Activated CD4-positive, alpha-beta memory T cell treated with anti-CD3 and anti-CD28 coated beads, Interleukin-2, amount 10 ng/mL, durations not matched to agents 7 days and 5 days (primary cell): Measurements from ENCODE around the gene BABAM2. TPM values are rescaled to one million over a fixed set of nuclear protein-coding genes. Genes with fewer than 3 reads are reported as not detected.
A peak's percentile ranks its signal among the peaks of the same experiment; 100 is the strongest.

Experiments used
- CTCF ChIA-PET: fragments of 350-600 bp; sonication (Branson Sonifier 250); formaldehyde crosslinking; loops from one replicate; lab custom pipeline; 2021; ENCODE audit warnings: antibody characterized with exemption, inconsistent platforms; lab: Charles Lee
- POLR2A ChIA-PET: fragments of 350-600 bp; sonication (Branson Sonifier 250); formaldehyde crosslinking; loops from one replicate; lab custom pipeline; 2021; ENCODE audit warnings: antibody characterized with exemption; lab: Charles Lee
- DNase-seq: peaks from one replicate; pipeline ENCODE4 v3.0.0-alpha.2; 2020
- H3K27ac Mint-ChIP-seq: one replicate; pipeline ENCODE4 v1.8.0; 2021; ENCODE audit warnings: mild to moderate bottlenecking, mixed read lengths
- H3K27me3 Mint-ChIP-seq: one replicate; pipeline ENCODE4 v1.8.0; 2021; ENCODE audit warnings: mixed read lengths
- H3K36me3 Mint-ChIP-seq: one replicate; pipeline ENCODE4 v1.8.0; 2021; ENCODE audit warnings: low read depth, mixed read lengths
- H3K4me1 Mint-ChIP-seq: one replicate; pipeline ENCODE4 v1.8.0; 2021; ENCODE audit warnings: mixed read lengths
- H3K4me3 Mint-ChIP-seq: one replicate; pipeline ENCODE4 v1.8.0; 2021; ENCODE audit warnings: mild to moderate bottlenecking, mixed read lengths
- H3K9me3 Mint-ChIP-seq: one replicate; pipeline ENCODE4 v1.8.0; 2021; ENCODE audit warnings: mixed read lengths
- total RNA-seq, 2 experiments: library from RNA; stranded (reverse); gene quantifications; one replicate each; pipeline ENCODE4 v1.2.3, GENCODE V29; 2021

Gene BABAM2
- total RNA-seq, 2 experiments from 2014 or later = 51.4 to 56.6 TPM

- POLR2A ChIA-PET = no interaction called here
- H3K27me3 Mint-ChIP-seq = no peaks in the 10 kb centered on the region
- H3K4me3 Mint-ChIP-seq = no peak overlapping the region
- CTCF ChIA-PET = no interaction called here
- H3K27ac Mint-ChIP-seq = no peak overlapping the region
- H3K9me3 Mint-ChIP-seq = peaks cover 13% of the 10 kb centered on the region
- H3K36me3 Mint-ChIP-seq = peaks cover 7% of the 10 kb centered on the region
- H3K4me1 Mint-ChIP-seq = peaks cover 22% of the 10 kb centered on the region
- DNase-seq = no peak
Measured at GRCh38 chr2:27885234-27885633, 5.3 kb upstream of the BABAM2 start.

- peaks cover 24% of the 10 kb centered on the region for H3K4me1 Mint-ChIP-seq
- peaks cover 8% of the 10 kb centered on the region for H3K9me3 Mint-ChIP-seq
- no peak for DNase-seq
- H3K36me3 Mint-ChIP-seq = peaks cover 3% of the 10 kb centered on the region
- ChIA-PET POLR2A (interaction anchor here (0.6 to 1.4 kb wide), 2 partner anchors 22 to 75 kb away, joined by 3 read pairs; no protein-coding TSS in a partner anchor), CTCF (no interaction called here)
- H3K27ac Mint-ChIP-seq = no peak overlapping the region
- H3K4me3 Mint-ChIP-seq = no peak overlapping the region
- H3K27me3 Mint-ChIP-seq = no peaks in the 10 kb centered on the region
Measured at GRCh38 chr2:27885661-27886060, 4.9 kb upstream of the BABAM2 start.

- Mint-ChIP-seq H3K4me1 (peaks cover 29% of the 10 kb centered on the region), H3K27ac (no peak overlapping the region), H3K9me3 (peaks cover 8% of the 10 kb centered on the region), H3K27me3 (no peaks in the 10 kb centered on the region), H3K4me3 (no peak overlapping the region), H3K36me3 (peaks cover 9% of the 10 kb centered on the region)
- ChIA-PET CTCF (no interaction called here), POLR2A (interaction anchor here (1.4 kb wide), 1 partner anchor 74 kb away, joined by 3 read pairs; no protein-coding TSS in a partner anchor)
- DNase-seq = no peak
Measured at GRCh38 chr2:27886322-27886721, 4.2 kb upstream of the BABAM2 start.

GRCh38 chr2:27887111-27887510, 3.4 kb upstream of the BABAM2 start:
- Mint-ChIP-seq H3K27ac (no peak overlapping the region), H3K4me3 (no peak overlapping the region), H3K27me3 (no peaks in the 10 kb centered on the region), H3K9me3 (peaks cover 6% of the 10 kb centered on the region), H3K4me1 (peaks cover 37% of the 10 kb centered on the region), H3K36me3 (peaks cover 10% of the 10 kb centered on the region)
- ChIA-PET CTCF (no interaction called here), POLR2A (no interaction called here)
- no peak for DNase-seq

GRCh38 chr2:27887830-27888229, 2.7 kb upstream of the BABAM2 start:
- CTCF ChIA-PET = no interaction called here

GRCh38 chr2:27888790-27889189, 1.7 kb upstream of the BABAM2 start:
- Mint-ChIP-seq H3K9me3 (no peaks in the 10 kb centered on the region), H3K4me3 (no peak overlapping the region), H3K36me3 (peaks cover 10% of the 10 kb centered on the region), H3K27me3 (no peaks in the 10 kb centered on the region), H3K4me1 (peaks cover 50% of the 10 kb centered on the region), H3K27ac (no peak overlapping the region)
- ChIA-PET CTCF (no interaction called here), POLR2A (interaction anchor here (0.9 to 3.7 kb wide), 2 partner anchors 71 to 225 kb away, joined by 3 to 19 read pairs; partner anchors contain the start of genes SLC4A1AP and SUPT7L)
- no peak for DNase-seq

More at GRCh38 chr2:27887830-27888229, 2.7 kb upstream of the BABAM2 start:
- no peak for DNase-seq
- Mint-ChIP-seq H3K27me3 (no peaks in the 10 kb centered on the region), H3K4me1 (peaks cover 44% of the 10 kb centered on the region), H3K36me3 (peaks cover 10% of the 10 kb centered on the region), H3K4me3 (no peak overlapping the region), H3K9me3 (peaks cover under 1% of the 10 kb centered on the region), H3K27ac (no peak overlapping the region)
- POLR2A ChIA-PET = interaction anchor here (3.7 kb wide), 1 partner anchor 72 kb away, joined by 19 read pairs; no protein-coding TSS in a partner anchor

GRCh38 chr2:27889774-27890145, 769 bp upstream of the BABAM2 start:
- peak overlapping the region; percentile 98 for H3K27ac Mint-ChIP-seq
- H3K36me3 Mint-ChIP-seq = peaks cover 20% of the 10 kb centered on the region
- ChIA-PET POLR2A (interaction anchor here (0.7 to 3.7 kb wide), 21 partner anchors 12 to 520 kb away, joined by 3 to 19 read pairs (median 5); partner anchors contain the start of genes FOSL2, MRPL33, SLC4A1AP and SUPT7L), CTCF (interaction anchor here (1.6 kb wide), 1 partner anchor 503 kb away, joined by 4 read pairs; the partner anchor contains the start of gene FOSL2)
- H3K27me3 Mint-ChIP-seq = no peaks in the 10 kb centered on the region
- DNase-seq = no peak
- peak overlapping the region; percentile 93 for H3K4me3 Mint-ChIP-seq
- no peaks in the 10 kb centered on the region for H3K9me3 Mint-ChIP-seq
- H3K4me1 Mint-ChIP-seq = peaks cover 59% of the 10 kb centered on the region

- Mint-ChIP-seq H3K9me3 (no peaks in the 10 kb centered on the region), H3K27me3 (no peaks in the 10 kb centered on the region), H3K4me3 (peak overlapping the region; percentile 93), H3K4me1 (peaks cover 62% of the 10 kb centered on the region), H3K36me3 (peaks cover 33% of the 10 kb centered on the region), H3K27ac (peak overlapping the region; percentile 98)
- POLR2A ChIA-PET = interaction anchor here (0.9 to 3.7 kb wide), 25 partner anchors 11 to 519 kb away, joined by 3 to 19 read pairs (median 4); partner anchors contain the start of genes FOSL2, SLC4A1AP and SUPT7L
- DNase-seq = peak; percentile 92
- CTCF ChIA-PET = interaction anchor here (1.6 kb wide), 1 partner anchor 501 kb away, joined by 4 read pairs; the partner anchor contains the start of gene FOSL2
Measured at GRCh38 chr2:27890924-27891672, 569 bp downstream of the BABAM2 start.

- peaks cover 64% of the 10 kb centered on the region for H3K4me1 Mint-ChIP-seq
- peaks cover 39% of the 10 kb centered on the region for H3K36me3 Mint-ChIP-seq
- ChIA-PET POLR2A (interaction anchor here (1.0 to 3.7 kb wide), 13 partner anchors 29 to 518 kb away, joined by 3 to 19 read pairs (median 6); partner anchors contain the start of genes SLC4A1AP and SUPT7L), CTCF (no interaction called here)
- no peak for DNase-seq
- peak overlapping the region; percentile 98 for H3K27ac Mint-ChIP-seq
- H3K4me3 Mint-ChIP-seq = peak overlapping the region; percentile 93
- H3K9me3 Mint-ChIP-seq = no peaks in the 10 kb centered on the region
- no peaks in the 10 kb centered on the region for H3K27me3 Mint-ChIP-seq
Measured at GRCh38 chr2:27891673-27892105, 1.2 kb downstream of the BABAM2 start.

GRCh38 chr2:27893006-27893405, 2.5 kb downstream of the BABAM2 start:
- POLR2A ChIA-PET = interaction anchor here (1.0 to 2.1 kb wide), 4 partner anchors 9 to 500 kb away, joined by 3 to 14 read pairs (median 4); partner anchors contain the start of gene FOSL2
- no peak overlapping the region for H3K27ac Mint-ChIP-seq

GRCh38 chr2:27897717-27898116, 7.2 kb downstream of the BABAM2 start:
- DNase-seq = no peak
- no peak overlapping the region for H3K4me3 Mint-ChIP-seq
- POLR2A ChIA-PET = interaction anchor here (1.3 kb wide), 1 partner anchor 16 kb away, joined by 3 read pairs; no protein-coding TSS in a partner anchor
- H3K9me3 Mint-ChIP-seq = no peaks in the 10 kb centered on the region
- peak overlapping the region; percentile 21 for H3K27ac Mint-ChIP-seq
- CTCF ChIA-PET = no interaction called here
- no peaks in the 10 kb centered on the region for H3K27me3 Mint-ChIP-seq
- H3K36me3 Mint-ChIP-seq = peaks cover 71% of the 10 kb centered on the region
- H3K4me1 Mint-ChIP-seq = peaks cover 62% of the 10 kb centered on the region

More at GRCh38 chr2:27893006-27893405, 2.5 kb downstream of the BABAM2 start:
- Mint-ChIP-seq H3K9me3 (no peaks in the 10 kb centered on the region), H3K4me1 (peaks cover 72% of the 10 kb centered on the region), H3K4me3 (no peak overlapping the region), H3K27me3 (no peaks in the 10 kb centered on the region), H3K36me3 (peaks cover 52% of the 10 kb centered on the region)
- DNase-seq = no peak
- CTCF ChIA-PET = interaction anchor here (0.6 to 1.0 kb wide), 2 partner anchors 190 to 348 kb away, joined by 3 read pairs; no protein-coding TSS in a partner anchor

GRCh38 chr2:27901234-27901633, 10.7 kb downstream of the BABAM2 start:
- ChIA-PET POLR2A (interaction anchor here (0.8 to 1.5 kb wide), 2 partner anchors 8 to 11 kb away, joined by 3 to 4 read pairs; partner anchors contain the start of genes BABAM2 and RBKS), CTCF (no interaction called here)
- H3K4me1 Mint-ChIP-seq = peaks cover 56% of the 10 kb centered on the region
- no peaks in the 10 kb centered on the region for H3K9me3 Mint-ChIP-seq
- H3K36me3 Mint-ChIP-seq = peaks cover 75% of the 10 kb centered on the region
- DNase-seq = no peak
- H3K4me3 Mint-ChIP-seq = no peak overlapping the region
- H3K27me3 Mint-ChIP-seq = no peaks in the 10 kb centered on the region
- no peak overlapping the region for H3K27ac Mint-ChIP-seq

GRCh38 chr2:27902098-27902497, 11.6 kb downstream of the BABAM2 start:
- peaks cover 55% of the 10 kb centered on the region for H3K4me1 Mint-ChIP-seq
- no peak for DNase-seq
- H3K4me3 Mint-ChIP-seq = no peak overlapping the region
- no peaks in the 10 kb centered on the region for H3K9me3 Mint-ChIP-seq
- H3K36me3 Mint-ChIP-seq = peaks cover 75% of the 10 kb centered on the region
- POLR2A ChIA-PET = interaction anchor here (0.8 to 1.5 kb wide), 2 partner anchors 9 to 12 kb away, joined by 3 to 4 read pairs; partner anchors contain the start of genes BABAM2 and RBKS
- H3K27ac Mint-ChIP-seq = no peak overlapping the region
- CTCF ChIA-PET = no interaction called here
- no peaks in the 10 kb centered on the region for H3K27me3 Mint-ChIP-seq
